GM23248 (cell line): Measurements from ENCODE around the gene SPSB4. TPM values are rescaled to one million over a fixed set of nuclear protein-coding genes. Genes with fewer than 3 reads are reported as not detected.

Experiments
- DNase-seq: peaks from one replicate; pipeline ENCODE4 v3.0.0-alpha.2; 2015
- H2AFZ ChIP-seq: fragments of 200-600 bp; sonication (generic); 2 replicates; pipeline ENCODE4 v1.6.1; 2016; ENCODE audit warnings: antibody characterized with exemption
- H3F3A ChIP-seq: fragments of 200-600 bp; sonication (generic); 2 replicates; pipeline ENCODE4 v1.6.1; 2016; ENCODE audit warnings: mild to moderate bottlenecking, antibody characterized with exemption, mixed run types; ENCODE audit not compliant: insufficient read depth
- H3K27ac ChIP-seq: fragments of 200-600 bp; sonication (generic); 2 replicates; pipeline ENCODE4 v1.5.1; 2016; ENCODE audit warnings: mild to moderate bottlenecking
- H3K27me3 ChIP-seq: fragments of 200-600 bp; sonication (generic); replicated peaks from 2 replicates; pipeline ENCODE4 v1.6.1; 2016; ENCODE audit warnings: mild to moderate bottlenecking; ENCODE audit not compliant: insufficient read depth
- H3K36me3 ChIP-seq: fragments of 200-600 bp; sonication (generic); 2 replicates; pipeline ENCODE4 v1.6.1; 2016; ENCODE audit warnings: low read depth, mild to moderate bottlenecking
- H3K4me1 ChIP-seq: fragments of 200-600 bp; sonication (generic); 2 replicates; pipeline ENCODE4 v1.6.1; 2016; ENCODE audit warnings: mild to moderate bottlenecking; ENCODE audit not compliant: insufficient read depth
- H3K4me2 ChIP-seq: fragments of 200-600 bp; sonication (generic); one replicate; pipeline ENCODE4 v1.6.1; 2016; ENCODE audit warnings: mild to moderate bottlenecking; ENCODE audit not compliant: unreplicated experiment
- H3K4me3 ChIP-seq: fragments of 200-600 bp; sonication (generic); 2 replicates; pipeline ENCODE4 v1.5.1; 2016; ENCODE audit warnings: mild to moderate bottlenecking
- H3K79me2 ChIP-seq: fragments of 200-600 bp; sonication (generic); 2 replicates; pipeline ENCODE4 v1.6.1; 2016; ENCODE audit warnings: mild to moderate bottlenecking; ENCODE audit not compliant: insufficient read depth
- H3K9ac ChIP-seq: fragments of 200-600 bp; sonication (generic); 2 replicates; pipeline ENCODE4 v1.6.1; 2016; ENCODE audit warnings: mild to moderate bottlenecking
- H3K9me2 ChIP-seq: fragments of 200-600 bp; sonication (generic); 2 replicates; pipeline ENCODE4 v1.6.1; 2016; ENCODE audit warnings: mixed run types, mild to moderate bottlenecking, moderate library complexity; ENCODE audit not compliant: insufficient read depth
- H3K9me3 ChIP-seq: fragments of 200-600 bp; sonication (generic); one replicate; pipeline ENCODE4 v1.6.1; 2017; ENCODE audit warnings: low read depth
- H4K20me1 ChIP-seq: fragments of 200-600 bp; sonication (generic); 2 replicates; pipeline ENCODE4 v1.6.0; 2016; ENCODE audit not compliant: insufficient read depth
- EZH2 ChIP-seq: fragments of 200-600 bp; sonication (generic); IDR thresholded peaks from 2 replicates; pipeline ENCODE4 v1.6.1; 2018; ENCODE audit warnings: antibody characterized with exemption, mild to moderate bottlenecking; ENCODE audit not compliant: insufficient read depth, poor library complexity, severe bottlenecking
- EZH2phosphoT487 ChIP-seq: fragments of 200-600 bp; sonication (generic); IDR thresholded peaks from 2 replicates; pipeline ENCODE4 v1.6.1; 2018; ENCODE audit warnings: antibody characterized with exemption, moderate library complexity, mild to moderate bottlenecking, low read depth; ENCODE audit not compliant: insufficient read depth
- WGBS, 2 experiments: methylation state at CpG; one replicate each; pipeline ENCODE4 v1.1.6; 2015 to 2017; ENCODE audit warnings: low lambda C conversion rate in 2 of 2, low coverage in 1 of 2; ENCODE audit errors: missing lambda C conversion rate in 2 of 2; 5-methylcytosine and 5-hydroxymethylcytosine counted together
- in situ Hi-C: fragments of 300-500 bp; cut with MboI; formaldehyde crosslinking; loops from 2 replicates; pipeline ENCODE4 v1.15.0; 2020
- polyA plus RNA-seq: library from polyadenylated mRNA; unstranded; fragments of >200 nt; fragmentation: Nextera tagmentation; extraction: Ambion mirVana; gene quantifications from 2 replicates; pipeline ENCODE4 v1.2.1, GENCODE V29; 2016
- total RNA-seq: library from RNA; depleted of rRNA; stranded (reverse); fragments of >200 nt; shearing (Covaris generic); gene quantifications from 2 replicates; pipeline ENCODE4 v1.2.3, GENCODE V29; 2014

SPSB4 gene
- total and polyA plus RNA-seq, 2 experiments from 2014 or later = not detected

GRCh38 chr3:141044695-141045641, 6.2 kb upstream of the SPSB4 start:
- no peak overlapping the region for H2AFZ ChIP-seq
- no peaks in the 10 kb centered on the region for H3K36me3 ChIP-seq
- H3K4me1 ChIP-seq = no peaks in the 10 kb centered on the region
- in situ Hi-C loops = no loop called here
- no peak for DNase-seq
- no peak for TF ChIP-seq EZH2
- no peak for TF ChIP-seq EZH2phosphoT487
- H3F3A ChIP-seq = no peaks in the 10 kb centered on the region
- no peaks in the 10 kb centered on the region for H3K9me3 ChIP-seq
- H3K9ac ChIP-seq = no peak overlapping the region
- no peaks in the 10 kb centered on the region for H3K79me2 ChIP-seq
- H3K4me3 ChIP-seq = no peak overlapping the region
- H3K27me3 ChIP-seq = peaks cover 48% of the 10 kb centered on the region
- 50 to 63% methylated on average over 4 of the region's 4 CpGs for WGBS, 2 experiments
- no peak overlapping the region for H3K27ac ChIP-seq
- H4K20me1 ChIP-seq = no peaks in the 10 kb centered on the region
- H3K4me2 ChIP-seq = no peak overlapping the region
- no peaks in the 10 kb centered on the region for H3K9me2 ChIP-seq

GRCh38 chr3:141045849-141046248, 5.3 kb upstream of the SPSB4 start:
- no peaks in the 10 kb centered on the region for H3F3A ChIP-seq
- no peak overlapping the region for H3K27ac ChIP-seq
- DNase-seq = no peak
- H3K4me1 ChIP-seq = no peaks in the 10 kb centered on the region
- H3K9me3 ChIP-seq = no peaks in the 10 kb centered on the region
- H3K9ac ChIP-seq = no peak overlapping the region
- no peaks in the 10 kb centered on the region for H3K79me2 ChIP-seq
- H4K20me1 ChIP-seq = no peaks in the 10 kb centered on the region
- TF ChIP-seq EZH2phosphoT487 (no peak), EZH2 (no peak)
- no peak overlapping the region for H3K4me2 ChIP-seq
- H3K9me2 ChIP-seq = no peaks in the 10 kb centered on the region
- H2AFZ ChIP-seq = no peak overlapping the region
- H3K4me3 ChIP-seq = no peak overlapping the region
- peaks cover 55% of the 10 kb centered on the region for H3K27me3 ChIP-seq
- H3K36me3 ChIP-seq = no peaks in the 10 kb centered on the region
- WGBS, 2 experiments = 16 to 25% methylated on average over 1 of the region's 1 CpG
- in situ Hi-C loops = no loop called here

GRCh38 chr3:141047168-141047567, 4.0 kb upstream of the SPSB4 start:
- Histone ChIP-seq H3K4me1 (no peaks in the 10 kb centered on the region), H4K20me1 (no peaks in the 10 kb centered on the region), H3K36me3 (no peaks in the 10 kb centered on the region), H3K4me3 (no peak overlapping the region), H3K27me3 (peaks cover 49% of the 10 kb centered on the region), H3K79me2 (no peaks in the 10 kb centered on the region), H3K4me2 (no peak overlapping the region), H3F3A (no peaks in the 10 kb centered on the region), H3K9ac (no peak overlapping the region), H3K9me2 (no peaks in the 10 kb centered on the region), H3K27ac (no peak overlapping the region), H2AFZ (no peak overlapping the region), H3K9me3 (no peaks in the 10 kb centered on the region)
- no peak for DNase-seq
- WGBS, 2 experiments = 59 to 62% methylated on average over 1 of the region's 1 CpG
- in situ Hi-C loops = no loop called here
- TF ChIP-seq EZH2phosphoT487 (no peak), EZH2 (no peak)

- DNase-seq = peak; percentile 23
- TF ChIP-seq EZH2 (no peak), EZH2phosphoT487 (no peak)
- Histone ChIP-seq H3K79me2 (no peaks in the 10 kb centered on the region), H3K4me3 (no peak overlapping the region), H3F3A (no peaks in the 10 kb centered on the region), H3K9me2 (no peaks in the 10 kb centered on the region), H4K20me1 (no peaks in the 10 kb centered on the region), H3K27ac (no peak overlapping the region), H3K9me3 (no peaks in the 10 kb centered on the region), H3K27me3 (peaks cover 69% of the 10 kb centered on the region), H3K4me2 (no peak overlapping the region), H3K9ac (no peak overlapping the region), H2AFZ (no peak overlapping the region), H3K4me1 (no peaks in the 10 kb centered on the region), H3K36me3 (no peaks in the 10 kb centered on the region)
- WGBS, 2 experiments = 45 to 66% methylated on average over 2 of the region's 2 CpGs
- in situ Hi-C loops = no loop called here
Measured at GRCh38 chr3:141049681-141050080, 1.5 kb upstream of the SPSB4 start.
